Fibroblast of mammary gland (primary cell): ENCODE data around the gene SCT.
"Not testable (repeated sequence)": the region's sequence is repeated elsewhere in the genome, so short reads cannot be mapped to it uniquely, and the experiment has no call there.

ENCODE experiments used
- DNase-seq: peaks from one replicate; pipeline ENCODE4 v3.0.0-alpha.2; 2010; ENCODE audit warnings: low read depth
- H3K4me3 ChIP-seq: 2 replicates; pipeline ENCODE4 v1.5.1; 2011; ENCODE audit warnings: low read depth, mild to moderate bottlenecking, low read length, moderate library complexity; ENCODE audit not compliant: control insufficient read depth
- CTCF ChIP-seq: conservative IDR thresholded peaks from 2 replicates; pipeline ENCODE4 v1.5.1; 2011; ENCODE audit warnings: low read depth, low read length, inconsistent platforms; ENCODE audit not compliant: control insufficient read depth, insufficient read depth

The SCT gene

GRCh38 chr11:655036-655726 lies 28.2 kb upstream of the SCT start:
- DNase-seq, result no peak
- no peak overlapping the region for H3K4me3 ChIP-seq
- no peak for TF ChIP-seq CTCF

- not testable (repeated sequence) for DNase-seq, H3K4me3 ChIP-seq
Observed at GRCh38 chr11:654444-654843, 27.5 kb upstream of the SCT start.

GRCh38 chr11:653837-654236 lies 26.9 kb upstream of the SCT start:
- no peak for TF ChIP-seq CTCF
- no peak for DNase-seq
- H3K4me3 ChIP-seq, result no peak overlapping the region

- H3K4me3 ChIP-seq, DNase-seq: not testable (repeated sequence)
Observed at GRCh38 chr11:653136-653535, 26.2 kb upstream of the SCT start.

- H3K4me3 ChIP-seq, result no peak overlapping the region
- DNase-seq, result peak; percentile 48
- no peak for TF ChIP-seq CTCF
Observed at GRCh38 chr11:650482-650881, 23.5 kb upstream of the SCT start.

GRCh38 chr11:647672-648158 lies 20.7 kb upstream of the SCT start:
- not testable (repeated sequence) for DNase-seq, H3K4me3 ChIP-seq

- no peak overlapping the region for H3K4me3 ChIP-seq
- no peak for TF ChIP-seq CTCF
- DNase-seq, result no peak
Observed at GRCh38 chr11:646214-646613, 19.2 kb upstream of the SCT start.

GRCh38 chr11:645536-645935 lies 18.6 kb upstream of the SCT start:
- DNase-seq, result no peak
- H3K4me3 ChIP-seq, result no peak overlapping the region
- no peak for TF ChIP-seq CTCF
